ENCODE results near the gene PNPLA6. TPM values are rescaled to one million over a fixed set of nuclear protein-coding genes. Genes with fewer than 3 reads are reported as not detected.

PNPLA6 gene
- total RNA-seq, 3 donors from 2014 or later (not counting 1 experiment from before 2014, with no cell fraction given) = 118 to 190 (median 125) TPM

GRCh38 chr19:7550169-7550770 is 14.8 kb downstream of the PNPLA6 start:
- intact Hi-C loops (cut with micrococcal nuclease) = no loop called here
- no peak overlapping the region for H3K27ac Mint-ChIP-seq

GRCh38 chr19:7550987-7551761 is 15.7 kb downstream of the PNPLA6 start:
- TF ChIP-seq CTCF (IDR thresholded peaks at IDR 0.05) = no peak
- DNase-seq (peak in 1 of 2 donors; percentile 54), ATAC-seq (peak; percentile 44 to 77 (median 74))
- Mint-ChIP-seq H3K27ac (no peak overlapping the region), H3K4me1 (peaks cover 5 to 9% of the 10 kb centered on the region in 2 donors), H3K9me3 (no peaks in the 10 kb centered on the region), H3K27me3 (ENCODE audit: low read depth in 2 of 2) (no peaks in the 10 kb centered on the region), H3K36me3 (no peaks in the 10 kb centered on the region), H3K4me3 (no peak overlapping the region)
- Histone ChIP-seq H3K4me1 (ENCODE audit: control insufficient read depth, insufficient read depth, low read length) (no peaks in the 10 kb centered on the region), H3K36me3 (ENCODE audit: control insufficient read depth, insufficient read depth, low read length) (peaks cover 30% of the 10 kb centered on the region), H3K9me3 (ENCODE audit: control insufficient read depth, insufficient read depth, low read length) (no peaks in the 10 kb centered on the region), H3K27ac (ENCODE audit: low read length) (no peak overlapping the region), H3K27me3 (ENCODE audit: control insufficient read depth, insufficient read depth, low read length) (no peaks in the 10 kb centered on the region), H3K4me3 (ENCODE audit: low read length) (no peak overlapping the region)
- 76% methylated on average over 51 of the region's 51 CpGs for WGBS (ENCODE audit: insufficient coverage)
- intact Hi-C loops (cut with micrococcal nuclease) = no loop called here

More at GRCh38 chr19:7550169-7550770, 14.8 kb downstream of the PNPLA6 start:
- Histone ChIP-seq H3K27me3 (ENCODE audit: control insufficient read depth, insufficient read depth, low read length) (no peaks in the 10 kb centered on the region), H3K9me3 (ENCODE audit: control insufficient read depth, insufficient read depth, low read length) (no peaks in the 10 kb centered on the region), H3K4me1 (ENCODE audit: control insufficient read depth, insufficient read depth, low read length) (peaks cover 3% of the 10 kb centered on the region), H3K27ac (ENCODE audit: low read length) (no peak overlapping the region), H3K4me3 (ENCODE audit: low read length) (no peak overlapping the region), H3K36me3 (ENCODE audit: control insufficient read depth, insufficient read depth, low read length) (peaks cover 22% of the 10 kb centered on the region)
- Mint-ChIP-seq H3K4me3 (no peak overlapping the region), H3K36me3 (no peaks in the 10 kb centered on the region), H3K9me3 (no peaks in the 10 kb centered on the region), H3K27me3 (ENCODE audit: low read depth in 2 of 2) (no peaks in the 10 kb centered on the region), H3K4me1 (peaks cover 5 to 14% of the 10 kb centered on the region in 2 donors)
- TF ChIP-seq CTCF (IDR thresholded peaks at IDR 0.05) = no peak
- ATAC-seq = peak in 1 of 3 donors; percentile 28
- 98% methylated on average over 41 of the region's 41 CpGs for WGBS (ENCODE audit: insufficient coverage)
- DNase-seq = no peak

GRCh38 chr19:7552781-7553180 is 17.3 kb downstream of the PNPLA6 start:
- ATAC-seq = no peak
- TF ChIP-seq CTCF (IDR thresholded peaks at IDR 0.05) = no peak
- H3K4me1 ChIP-seq (ENCODE audit: control insufficient read depth, insufficient read depth, low read length) = no peaks in the 10 kb centered on the region
- WGBS (ENCODE audit: insufficient coverage) = 18% methylated on average over 2 of the region's 2 CpGs
- H3K36me3 Mint-ChIP-seq = no peaks in the 10 kb centered on the region
- H3K27ac Mint-ChIP-seq = no peak overlapping the region
- H3K27ac ChIP-seq (ENCODE audit: low read length) = no peak overlapping the region
- H3K4me3 Mint-ChIP-seq = no peak overlapping the region
- DNase-seq = peak in 1 of 2 donors; percentile 4
- intact Hi-C loops (cut with micrococcal nuclease) = no loop called here
- H3K9me3 ChIP-seq (ENCODE audit: control insufficient read depth, insufficient read depth, low read length) = no peaks in the 10 kb centered on the region
- H3K4me1 Mint-ChIP-seq = peaks cover 0 to 4% of the 10 kb centered on the region in 2 donors
- H3K36me3 ChIP-seq (ENCODE audit: control insufficient read depth, insufficient read depth, low read length) = peaks cover 42% of the 10 kb centered on the region
- H3K4me3 ChIP-seq (ENCODE audit: low read length) = no peak overlapping the region
- no peaks in the 10 kb centered on the region for H3K27me3 ChIP-seq (ENCODE audit: control insufficient read depth, insufficient read depth, low read length)
- H3K27me3 Mint-ChIP-seq (ENCODE audit: low read depth in 2 of 2) = no peaks in the 10 kb centered on the region
- H3K9me3 Mint-ChIP-seq = no peaks in the 10 kb centered on the region
